ENCODE measurements around the gene MORN1. TPM values are rescaled to one million over a fixed set of nuclear protein-coding genes. Genes with fewer than 3 reads are reported as not detected.

Gene MORN1
- total and polyA plus RNA-seq, 2 donors (not counting 3 experiments of a cell fraction or from before 2014, with no cell fraction given), result 4.3 to 6.4 TPM

GRCh38 chr1:2307064-2307605, 84.2 kb downstream of the MORN1 start:
- BruUV-seq (replicated peaks), result no TSS peak

GRCh38 chr1:2306151-2306978, 85.0 kb downstream of the MORN1 start:
- dilution Hi-C loops (cut with MboI; ENCODE audit: extremely low pct_ligation_motif_present, low sequenced_read_pairs), result loop anchor here (10.0 kb wide), 1 partner anchor 92 kb away; no protein-coding TSS in a partner anchor
- CTCF ChIA-PET, result interaction anchor here (1.3 kb wide), 1 partner anchor 75 kb away, joined by 3 read pairs; no protein-coding TSS in a partner anchor
- Histone ChIP-seq H3K9ac (replicated peaks; ENCODE audit: extremely low read depth, insufficient read depth, low read length) (no peak overlapping the region), H3K4me2 (ENCODE audit: insufficient read depth, low read length) (no peak overlapping the region), H3K79me2 (ENCODE audit: control insufficient read depth, insufficient read depth, low read length) (peaks cover 17% of the 10 kb centered on the region), H3K4me3 (replicated peaks in 1 of 3; ENCODE audit: insufficient read depth in 1 of 3, low read depth in 1 of 3, low read length in 3 of 3) (no peak overlapping the region), H3K27ac (ENCODE audit: insufficient read depth, low read depth, low read length) (no peak overlapping the region), H3K36me3 (ENCODE audit: control insufficient read depth in 2 of 2, extremely low read depth in 1 of 2, insufficient read depth in 2 of 2, low read length in 2 of 2) (peaks cover 8 to 37% of the 10 kb centered on the region in 2 experiments), H4K20me1 (replicated peaks; ENCODE audit: control insufficient read depth, extremely low read depth, insufficient read depth, low read length) (no peaks in the 10 kb centered on the region), H3K27me3 (ENCODE audit: control insufficient read depth in 2 of 2, insufficient read depth in 2 of 2, low read length in 2 of 2) (no peaks in the 10 kb centered on the region), H2AFZ (ENCODE audit: low read depth, low read length) (no peak overlapping the region), H3K9me3 (replicated peaks; ENCODE audit: control insufficient read depth, insufficient read depth, low read length) (no peaks in the 10 kb centered on the region), H3K9me1 (replicated peaks; ENCODE audit: control insufficient read depth, extremely low read depth, insufficient read depth, low read length) (no peaks in the 10 kb centered on the region), H3K4me1 (ENCODE audit: control insufficient read depth, extremely low read depth, insufficient read depth, low read length) (peaks cover 3% of the 10 kb centered on the region)
- DNase-seq (ENCODE audit: low read depth, low spot score), result no peak
- FAIRE-seq, result no peak
- POLR2A ChIA-PET, result no interaction called here
- intact Hi-C loops (cut with micrococcal nuclease), result no loop called here
- BruUV-seq (replicated peaks), result no TSS peak
- no peak for TF ChIP-seq MYC (IDR thresholded peaks at IDR 0.05; ENCODE audit: low read depth, low read length)
- TF ChIP-seq GATA2 (IDR thresholded peaks at IDR 0.05; ENCODE audit: insufficient read depth, insufficient read length, low read depth, low read length), result no peak
- no peak for TF ChIP-seq EZH2 (IDR thresholded peaks at IDR 0.05; ENCODE audit: borderline replicate concordance, low read depth, low read length, severe bottlenecking)

More at GRCh38 chr1:2307064-2307605, 84.2 kb downstream of the MORN1 start:
- H3K79me2 ChIP-seq (ENCODE audit: control insufficient read depth, insufficient read depth, low read length), result peaks cover 9% of the 10 kb centered on the region
- dilution Hi-C loops (cut with MboI; ENCODE audit: extremely low pct_ligation_motif_present, low sequenced_read_pairs), result loop anchor here (10.0 kb wide), 1 partner anchor 92 kb away; no protein-coding TSS in a partner anchor
- H3K4me3 ChIP-seq (replicated peaks in 1 of 3; ENCODE audit: insufficient read depth in 1 of 3, low read depth in 1 of 3, low read length in 3 of 3), result no peak overlapping the region
- DNase-seq (ENCODE audit: low read depth, low spot score), result no peak
- H3K9me1 ChIP-seq (replicated peaks; ENCODE audit: control insufficient read depth, extremely low read depth, insufficient read depth, low read length), result no peaks in the 10 kb centered on the region
- ChIA-PET CTCF (interaction anchor here (1.3 kb wide), 1 partner anchor 74 kb away, joined by 3 read pairs; no protein-coding TSS in a partner anchor), POLR2A (no interaction called here)
- no peak overlapping the region for H2AFZ ChIP-seq (ENCODE audit: low read depth, low read length)
- no peaks in the 10 kb centered on the region for H4K20me1 ChIP-seq (replicated peaks; ENCODE audit: control insufficient read depth, extremely low read depth, insufficient read depth, low read length)
- no peaks in the 10 kb centered on the region for H3K27me3 ChIP-seq (ENCODE audit: control insufficient read depth in 2 of 2, insufficient read depth in 2 of 2, low read length in 2 of 2)
- H3K4me2 ChIP-seq (ENCODE audit: insufficient read depth, low read length), result no peak overlapping the region
- H3K9me3 ChIP-seq (replicated peaks; ENCODE audit: control insufficient read depth, insufficient read depth, low read length), result no peaks in the 10 kb centered on the region
- H3K9ac ChIP-seq (replicated peaks; ENCODE audit: extremely low read depth, insufficient read depth, low read length), result no peak overlapping the region
- H3K36me3 ChIP-seq (ENCODE audit: control insufficient read depth in 2 of 2, extremely low read depth in 1 of 2, insufficient read depth in 2 of 2, low read length in 2 of 2), result peaks cover 8 to 37% of the 10 kb centered on the region in 2 experiments
- no peak for FAIRE-seq
- intact Hi-C loops (cut with micrococcal nuclease), result no loop called here
- H3K27ac ChIP-seq (ENCODE audit: insufficient read depth, low read depth, low read length), result no peak overlapping the region
- TF ChIP-seq FOS (IDR thresholded peaks at IDR 0.05; ENCODE audit: borderline replicate concordance, insufficient read depth, low read length), result no peak
- TF ChIP-seq JUN (IDR thresholded peaks at IDR 0.05; ENCODE audit: borderline replicate concordance, insufficient read depth, insufficient read length, low read depth), result no peak
- no peak for TF ChIP-seq POLR2A (IDR thresholded peaks at IDR 0.05; ENCODE audit: low read depth, low read length)
- H3K4me1 ChIP-seq (ENCODE audit: control insufficient read depth, extremely low read depth, insufficient read depth, low read length), result no peaks in the 10 kb centered on the region
